GM19397 (cell line): ENCODE results near the gene VEZF1.

Source experiments
- ATAC-seq: cut with Tn5 transposase; IDR thresholded peaks from one replicate; pipeline ENCODE4 v1.9.1; 2021; ENCODE audit warnings: mild to moderate bottlenecking, moderate library complexity; ENCODE audit not compliant: unreplicated experiment

Gene VEZF1

DNA sequence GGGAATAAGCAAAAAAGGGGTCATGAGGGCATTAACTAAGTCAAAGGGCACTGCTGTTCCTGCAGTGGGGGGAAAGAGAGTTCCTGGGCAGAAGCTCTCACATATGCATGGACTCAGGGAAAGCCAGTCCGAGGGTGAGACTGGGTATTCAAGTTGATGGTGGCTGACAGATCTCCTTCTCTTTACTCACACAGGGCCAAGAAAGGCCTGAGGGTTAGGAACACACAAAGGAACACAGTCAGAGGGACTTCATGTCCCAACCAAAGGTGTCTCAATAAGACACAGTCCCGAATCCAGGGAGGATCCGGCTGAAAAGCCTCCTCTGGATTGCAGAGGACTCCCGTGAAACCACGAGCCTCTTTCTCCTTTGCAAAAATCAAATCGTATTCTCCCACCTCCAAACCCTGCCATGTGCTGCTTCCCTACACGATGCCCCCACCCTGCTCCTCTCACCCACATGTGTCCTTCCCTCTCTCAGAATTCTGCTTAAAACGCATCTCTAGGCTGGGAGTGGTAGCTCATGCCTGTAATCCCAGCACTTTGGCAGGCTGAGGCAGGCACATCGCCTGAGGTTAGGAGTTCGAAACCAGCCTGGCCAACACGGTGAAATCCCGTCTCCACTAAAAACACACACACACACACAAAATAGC is 56.4 kb downstream of the VEZF1 start:
- ATAC-seq: no peak

DNA sequence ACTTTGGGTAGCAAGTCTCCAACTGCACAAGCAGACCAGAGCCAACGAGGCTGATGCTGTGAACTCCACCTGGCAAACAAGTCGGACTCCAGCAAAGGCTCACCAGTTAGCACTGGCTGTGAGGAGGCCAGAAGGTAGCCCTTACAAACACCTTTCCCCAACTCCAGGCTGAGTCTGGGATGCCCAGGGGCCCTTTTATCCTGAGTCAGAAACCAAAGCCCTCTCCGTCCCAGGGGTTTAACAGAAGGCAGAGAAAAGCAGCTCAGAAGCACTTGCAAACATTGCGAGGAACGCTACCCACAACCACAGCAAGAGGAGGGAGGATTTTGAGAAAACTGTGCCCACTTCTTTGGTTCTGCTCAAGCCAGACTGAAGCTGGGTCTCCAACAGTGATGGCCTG is 57.8 kb downstream of the VEZF1 start:
- ATAC-seq: no peak

DNA sequence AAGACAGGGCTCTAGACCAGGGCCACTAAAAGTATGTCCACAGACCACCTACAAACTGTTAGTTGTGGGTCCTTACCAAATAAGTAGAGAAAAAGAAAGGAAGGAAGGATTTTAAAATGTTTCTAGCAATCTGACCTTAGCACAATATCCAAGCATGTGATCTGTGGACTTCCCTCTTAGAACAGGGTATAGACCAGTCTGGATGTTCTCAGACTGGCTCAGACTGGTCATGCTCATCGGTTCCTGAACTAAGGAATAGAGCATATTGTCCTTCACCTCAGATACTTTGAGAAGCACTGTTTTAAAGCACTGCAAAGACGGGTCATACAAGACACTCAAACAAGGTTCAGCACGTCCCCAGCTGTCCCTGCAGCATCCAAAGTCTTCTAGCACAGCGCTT is 58.7 kb downstream of the VEZF1 start:
- no peak for ATAC-seq

DNA sequence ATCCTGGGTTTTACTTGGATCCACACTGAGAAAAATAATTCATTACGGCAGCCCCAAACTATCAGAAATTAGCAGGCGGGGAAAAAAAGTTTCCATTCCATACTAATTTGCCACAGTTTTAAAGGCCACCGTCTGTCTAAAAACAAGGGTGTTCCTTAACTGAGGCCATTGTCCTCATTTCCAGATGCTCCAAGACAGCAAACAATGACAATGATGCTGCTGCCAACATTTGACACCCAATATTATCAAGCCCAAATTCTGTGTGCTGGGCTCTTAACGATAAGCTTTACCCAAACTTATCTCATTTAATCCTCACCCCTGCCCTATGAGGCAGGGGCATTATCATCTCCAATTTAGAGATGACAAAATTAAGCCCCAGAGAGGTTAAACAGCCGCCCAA is 59.1 kb downstream of the VEZF1 start:
- no peak for ATAC-seq

DNA sequence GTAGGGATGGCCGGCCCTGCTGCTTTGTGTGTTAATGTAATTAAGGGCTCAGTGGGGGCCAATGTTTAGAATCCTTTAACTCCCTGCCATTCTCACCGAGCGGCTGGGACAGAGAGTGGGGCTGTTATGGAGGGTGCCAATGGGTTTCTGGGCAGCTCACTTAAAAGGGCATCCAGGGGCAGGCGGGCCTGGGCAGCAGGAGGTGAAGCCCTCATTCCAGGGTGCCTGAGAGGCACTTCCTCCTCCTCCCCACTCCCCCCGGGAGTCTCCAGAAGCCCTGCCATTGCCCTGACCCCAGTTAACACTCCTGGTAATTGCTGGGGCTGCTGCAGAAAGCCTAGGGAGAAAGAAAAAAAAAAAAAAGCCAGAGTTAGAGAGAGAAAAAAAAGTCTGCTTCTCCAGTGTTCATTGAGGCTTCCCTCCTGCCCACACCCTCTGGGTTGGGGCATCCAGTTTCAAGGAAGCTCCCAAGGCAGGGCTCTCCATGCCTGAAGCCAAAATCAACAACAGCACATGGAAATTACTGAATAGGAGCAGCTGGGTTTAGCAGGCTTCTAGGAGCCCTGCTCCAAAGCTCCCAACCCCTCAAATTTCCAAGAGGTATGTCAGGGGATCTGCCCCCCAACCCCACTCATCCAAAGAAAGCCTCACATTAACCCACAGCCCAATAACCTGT is 60.9 kb downstream of the VEZF1 start:
- ATAC-seq: no peak

DNA sequence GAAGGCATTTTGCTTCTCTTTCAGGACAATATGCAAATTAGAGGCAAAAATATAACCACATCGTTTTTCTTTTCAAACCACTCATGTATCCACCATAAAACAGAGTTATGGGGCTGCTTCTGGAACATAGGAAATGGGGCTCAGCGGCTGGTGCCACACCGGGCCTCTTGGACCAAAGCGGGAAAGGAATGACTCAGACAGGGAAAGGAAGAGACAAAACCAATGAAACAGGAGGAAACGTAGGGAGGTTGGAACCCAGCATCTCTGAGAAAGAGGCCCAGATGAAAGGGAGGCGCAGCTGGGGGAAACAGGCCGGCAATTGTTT is 61.4 kb downstream of the VEZF1 start:
- ATAC-seq: no peak

DNA sequence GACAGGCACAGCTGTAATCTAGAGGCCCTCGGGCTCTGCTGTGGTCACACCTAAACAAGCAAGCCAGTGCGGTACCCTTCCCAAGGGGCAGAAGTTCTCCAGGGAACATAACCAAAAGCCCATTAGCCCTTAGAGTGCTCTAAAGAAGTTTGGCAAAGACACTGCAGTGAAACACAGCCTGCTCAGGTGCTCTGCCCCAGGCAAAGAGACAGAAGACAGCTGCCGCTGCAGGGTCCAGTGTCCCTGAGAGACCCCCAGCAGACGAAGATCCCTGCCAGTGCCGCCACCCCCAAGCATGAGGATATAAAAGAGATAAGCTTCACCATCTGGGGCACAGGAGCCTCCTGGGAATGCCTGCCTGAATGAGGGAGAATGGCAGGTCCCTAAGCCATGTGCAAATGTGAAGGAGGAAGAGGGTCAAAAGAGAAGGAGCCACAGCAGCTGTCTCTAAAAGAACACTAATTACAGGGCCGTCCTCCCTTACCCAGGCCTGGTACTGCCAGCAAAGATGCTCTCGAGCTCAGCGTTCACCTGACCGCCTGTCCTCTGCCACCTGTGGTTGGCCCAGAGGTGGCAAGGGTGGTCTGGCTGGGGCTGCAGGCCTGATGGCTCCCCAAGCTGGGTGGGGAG is 62.6 kb downstream of the VEZF1 start:
- ATAC-seq: no peak

DNA sequence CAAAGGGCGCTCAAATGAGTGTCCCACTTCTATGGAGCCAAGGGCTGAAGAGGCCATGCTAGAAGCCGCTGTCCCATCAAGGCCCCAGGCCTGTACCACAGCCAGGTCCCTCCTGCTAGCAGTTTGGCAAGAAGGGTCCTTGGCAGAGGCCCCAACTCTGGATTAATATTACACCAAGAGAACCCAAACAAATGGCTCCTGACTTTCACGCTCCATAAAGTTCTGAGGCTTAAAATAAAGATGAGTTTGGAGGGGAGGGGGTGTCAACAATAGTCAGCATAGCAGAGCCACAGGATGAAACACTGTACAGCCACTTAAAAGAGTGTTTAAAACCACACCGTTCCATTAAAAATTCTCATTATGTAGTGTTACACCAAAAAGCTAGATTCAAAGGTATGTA is 63.4 kb downstream of the VEZF1 start:
- ATAC-seq: no peak
